IPS-NIHi7 (cell line): Measurements from ENCODE around the gene POLR1C.
"Not testable (repeated sequence)": the region's sequence is repeated elsewhere in the genome, so short reads cannot be mapped to it uniquely, and the experiment has no call there.

Experiments used
- DNase-seq: peaks from one replicate; pipeline ENCODE4 v3.0.0; 2012; ENCODE audit warnings: mixed read lengths; ENCODE audit errors: extremely low spot score

Gene POLR1C, protein sequence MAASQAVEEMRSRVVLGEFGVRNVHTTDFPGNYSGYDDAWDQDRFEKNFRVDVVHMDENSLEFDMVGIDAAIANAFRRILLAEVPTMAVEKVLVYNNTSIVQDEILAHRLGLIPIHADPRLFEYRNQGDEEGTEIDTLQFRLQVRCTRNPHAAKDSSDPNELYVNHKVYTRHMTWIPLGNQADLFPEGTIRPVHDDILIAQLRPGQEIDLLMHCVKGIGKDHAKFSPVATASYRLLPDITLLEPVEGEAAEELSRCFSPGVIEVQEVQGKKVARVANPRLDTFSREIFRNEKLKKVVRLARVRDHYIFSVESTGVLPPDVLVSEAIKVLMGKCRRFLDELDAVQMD

DNA sequence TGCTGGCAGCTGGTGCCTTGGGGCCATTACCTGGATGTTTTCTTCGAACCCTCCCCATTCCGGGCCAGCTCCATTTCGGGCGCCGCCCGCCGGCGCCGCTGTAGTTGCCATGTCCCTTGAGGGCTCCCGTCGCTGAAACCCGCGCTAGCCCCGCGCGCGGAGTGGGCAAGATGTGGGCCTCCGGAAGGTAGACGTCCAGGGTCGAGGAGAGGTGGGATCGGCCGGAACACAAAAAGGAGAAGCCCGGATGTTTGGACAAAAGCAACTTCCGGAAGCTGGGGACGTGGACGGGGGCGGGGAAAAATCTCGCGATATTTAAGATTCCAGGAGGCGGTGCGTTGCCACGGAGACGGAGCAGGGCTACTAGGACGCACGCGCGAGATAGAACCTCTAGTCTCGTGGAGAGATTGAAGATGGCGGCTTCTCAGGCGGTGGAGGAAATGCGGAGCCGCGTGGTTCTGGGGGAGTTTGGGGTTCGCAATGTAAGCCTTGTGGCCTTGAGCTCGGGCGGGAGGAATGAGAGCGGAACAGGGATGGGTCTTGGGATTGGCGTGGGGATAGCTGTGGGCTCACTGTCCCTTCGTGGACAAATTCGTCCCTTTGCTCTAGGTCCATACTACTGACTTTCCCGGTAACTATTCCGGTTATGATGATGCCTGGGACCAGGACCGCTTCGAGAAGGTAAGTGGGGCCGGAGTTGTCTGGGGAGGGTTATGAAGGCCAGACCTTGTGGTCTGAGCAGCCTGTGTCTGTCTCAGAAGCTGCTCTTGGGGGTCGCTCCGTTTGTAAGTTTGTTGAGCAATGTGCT is at the start of gene POLR1C, which contains the start of gene YIPF3:
Gene POLR1C, plus strand, starts transcription at position 393 of the 808 bp plus-strand sequence. Its CDS starts 21 bp downstream, at position 414.
Gene YIPF3, minus strand, starts transcription at position 230 of the 808 bp plus-strand sequence. Its CDS starts 119 bp downstream, at position 111.
- peak; percentile 98 for DNase-seq

DNA sequence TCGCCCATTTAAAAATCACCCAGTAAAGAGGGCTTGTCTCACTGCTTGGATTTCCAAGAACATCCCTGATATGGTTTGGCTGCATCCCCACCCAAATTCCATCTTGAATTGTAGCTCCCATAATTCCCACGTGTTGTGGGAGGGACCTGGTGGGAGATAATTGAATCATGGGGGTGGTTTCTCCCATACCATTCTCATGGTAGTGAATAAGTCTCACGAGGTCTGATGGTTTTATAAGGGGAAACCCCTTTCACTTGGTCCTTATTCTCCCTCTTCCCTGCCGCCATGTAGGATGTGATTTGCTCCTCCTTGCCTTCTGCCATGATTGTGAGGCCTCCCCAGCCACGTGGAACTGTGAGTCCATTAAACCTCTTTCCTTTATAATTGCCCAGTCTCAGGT is 49.6 kb upstream of the POLR1C start:
- not testable (repeated sequence) for DNase-seq

DNA sequence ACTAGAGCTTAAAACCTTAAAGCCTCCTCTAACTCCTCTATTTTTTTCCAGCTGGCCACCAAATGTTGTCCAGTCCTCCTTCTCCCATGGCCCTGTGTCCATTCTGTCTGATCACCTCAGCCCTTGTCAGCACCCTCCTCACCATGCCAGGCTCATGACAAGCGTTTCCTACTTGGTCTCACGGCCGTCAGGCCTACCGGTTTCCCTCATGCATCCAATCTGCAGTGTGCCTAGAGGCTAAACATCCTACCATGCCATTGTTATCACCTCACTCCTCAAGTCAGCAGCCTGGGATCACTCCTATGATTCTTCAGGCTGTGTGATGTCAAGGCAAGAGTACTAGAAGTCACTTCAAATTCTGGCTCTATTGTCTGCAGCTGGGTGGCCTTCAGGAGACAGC is 49.1 kb upstream of the POLR1C start:
- DNase-seq: no peak

DNA sequence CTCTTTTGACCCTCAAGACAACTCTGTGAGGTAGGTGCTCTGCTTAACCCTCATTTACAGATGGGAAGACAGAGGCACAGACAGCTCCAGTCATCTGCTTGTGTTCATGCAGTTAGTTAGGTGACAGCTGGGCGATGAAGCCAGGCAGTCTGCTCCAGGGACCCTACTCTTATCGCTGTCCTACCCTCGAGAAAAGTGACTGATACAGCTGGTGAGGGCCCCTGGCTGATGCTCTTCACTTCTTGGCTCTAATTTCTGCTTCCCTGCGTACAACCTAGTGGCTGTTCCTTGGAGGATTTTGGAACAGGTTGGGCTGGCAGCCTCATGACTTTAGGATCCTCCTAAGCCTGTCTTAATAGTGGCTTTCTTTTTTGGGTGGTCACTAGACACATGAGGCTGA is 48.6 kb upstream of the POLR1C start:
- no peak for DNase-seq

DNA sequence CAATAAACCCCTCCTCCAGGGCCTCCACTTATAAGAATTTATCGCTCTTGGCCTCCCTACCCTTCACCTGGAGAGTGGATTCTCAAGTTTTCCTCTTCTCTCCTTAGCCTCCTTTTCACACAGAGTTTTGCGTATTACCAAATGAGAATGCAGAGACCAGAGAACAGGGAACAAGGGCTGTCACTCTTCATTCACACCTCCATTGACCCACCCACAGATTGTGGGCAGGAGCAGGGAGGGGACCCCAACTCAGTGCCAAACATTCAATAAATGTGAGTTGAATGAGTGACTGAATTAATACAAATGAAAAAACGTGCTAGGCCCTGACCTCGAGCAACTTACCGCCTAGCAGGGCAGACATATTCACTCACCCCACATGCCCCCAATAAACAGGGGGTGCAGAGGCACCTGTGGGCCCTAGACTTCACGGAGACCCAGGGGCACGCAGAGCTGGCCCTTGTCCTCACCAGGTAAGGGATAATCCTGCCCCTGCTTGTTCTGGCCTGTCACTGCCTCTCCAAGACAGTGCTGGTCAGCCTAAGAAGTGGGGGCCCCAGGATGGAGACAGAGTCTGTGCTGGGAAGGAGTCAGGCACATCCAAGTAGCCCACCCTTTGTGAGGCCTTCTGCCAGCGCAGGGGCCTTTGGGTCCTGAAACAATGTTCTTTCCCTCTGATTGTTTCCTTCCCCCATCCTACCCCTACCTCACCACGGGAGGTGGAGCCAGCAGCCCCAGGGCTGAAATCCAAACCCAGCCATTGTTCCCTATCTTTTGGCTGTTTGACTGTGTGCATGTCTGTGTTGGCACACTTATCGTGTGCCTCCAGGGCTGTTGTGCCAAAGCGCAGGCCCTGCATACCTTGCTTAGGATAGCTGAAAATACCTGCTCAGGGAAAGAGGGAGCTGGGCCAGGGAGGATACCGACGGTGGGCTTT is 47.9 kb upstream of the POLR1C start:
- no peak for DNase-seq

DNA sequence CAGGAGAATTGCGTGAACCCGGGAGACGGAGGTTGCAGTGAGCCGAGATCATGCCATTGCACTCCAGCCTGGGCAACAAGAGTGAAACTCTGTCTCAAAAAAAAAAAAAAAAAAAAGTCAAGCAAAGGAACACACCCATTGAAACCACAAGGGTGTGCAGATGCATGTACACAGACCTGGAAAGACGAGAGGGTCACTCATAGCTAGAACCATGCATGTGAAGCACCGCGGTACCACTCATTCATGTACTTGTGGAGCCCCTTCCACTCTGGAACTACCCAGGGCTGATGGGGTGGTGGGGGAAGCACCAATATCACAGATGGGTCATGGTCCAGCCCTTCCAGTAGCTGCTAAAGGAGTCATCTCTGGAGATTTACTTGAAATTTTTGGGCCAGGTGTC is 46.9 kb upstream of the POLR1C start:
- DNase-seq: no peak

DNA sequence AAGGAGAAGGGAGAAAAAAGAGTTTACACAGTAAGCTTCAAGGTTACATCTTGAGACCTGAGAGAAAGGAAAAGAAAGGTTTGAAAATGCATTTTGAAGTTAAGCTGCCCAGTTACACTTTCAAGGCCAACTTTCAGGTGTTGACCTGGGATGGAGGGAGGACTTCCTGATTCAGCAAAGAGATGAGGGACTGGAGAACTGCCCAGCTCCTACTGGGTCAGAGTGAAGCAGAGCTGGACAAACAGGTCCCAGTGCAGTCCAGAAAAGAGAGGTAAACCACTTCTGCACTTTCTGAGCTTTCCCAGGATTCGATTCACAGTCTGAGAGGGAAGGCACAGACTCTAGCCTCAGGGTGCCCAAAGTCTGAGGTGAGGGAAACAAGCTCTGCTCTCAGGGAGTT is 45.5 kb upstream of the POLR1C start:
- DNase-seq: no peak

DNA sequence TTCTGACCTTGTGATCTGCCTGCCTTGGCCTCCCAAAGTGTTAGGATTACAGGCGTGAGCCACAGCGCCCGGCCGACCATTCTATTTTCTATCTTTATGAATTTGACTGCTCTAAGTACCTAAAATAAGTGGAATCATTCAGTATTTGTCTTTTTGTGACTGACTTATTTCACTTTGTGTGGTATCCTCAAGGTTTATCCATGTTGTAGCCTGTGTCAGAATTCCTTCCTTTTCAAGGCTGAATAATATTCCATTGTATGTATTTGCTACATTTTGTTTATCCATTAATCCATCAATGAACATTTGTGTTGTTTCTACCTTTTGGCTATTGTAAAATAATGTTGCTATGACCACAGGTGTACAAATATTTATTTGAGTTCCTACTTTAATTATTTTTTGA is 44.4 kb upstream of the POLR1C start:
- no peak for DNase-seq

DNA sequence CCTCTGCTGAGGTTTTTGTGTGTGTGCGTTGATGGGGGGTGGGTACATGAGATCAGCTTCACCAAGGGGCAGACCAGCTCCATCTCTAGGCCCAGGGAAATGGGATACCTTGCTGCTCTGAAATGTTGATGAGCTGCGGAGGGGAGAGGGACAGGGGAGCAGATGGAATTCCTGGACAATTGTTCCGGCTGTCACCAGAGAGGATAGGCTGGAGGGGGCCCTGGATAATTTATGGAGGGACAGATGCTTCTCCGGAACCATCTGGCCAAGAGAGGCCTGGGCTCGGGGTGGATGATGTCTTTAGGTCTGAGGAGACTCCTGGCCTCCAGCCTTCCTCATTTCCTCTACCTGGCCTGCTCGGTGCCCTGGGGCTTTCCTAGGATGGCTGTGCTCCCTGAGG is 41.4 kb upstream of the POLR1C start:
- DNase-seq: no peak

DNA sequence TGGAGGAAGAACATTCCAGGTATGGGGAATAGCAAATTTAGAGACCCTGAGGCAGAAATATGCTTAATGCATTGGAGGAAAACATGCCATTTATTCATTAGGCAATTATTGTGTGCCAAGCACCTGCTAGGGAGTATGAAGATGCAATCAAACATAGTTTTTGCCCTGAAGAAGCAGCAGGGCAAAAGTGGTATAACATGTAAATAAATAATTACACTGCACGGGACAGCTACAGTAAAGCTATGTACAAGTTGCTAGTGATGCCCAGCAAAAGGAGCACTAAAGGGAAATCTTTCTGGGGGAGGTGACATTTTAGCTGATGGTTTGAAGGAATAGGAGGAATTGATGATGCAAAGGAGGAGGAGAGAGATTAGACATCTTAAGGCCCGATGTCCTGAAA is 40.1 kb upstream of the POLR1C start:
- DNase-seq: no peak

DNA sequence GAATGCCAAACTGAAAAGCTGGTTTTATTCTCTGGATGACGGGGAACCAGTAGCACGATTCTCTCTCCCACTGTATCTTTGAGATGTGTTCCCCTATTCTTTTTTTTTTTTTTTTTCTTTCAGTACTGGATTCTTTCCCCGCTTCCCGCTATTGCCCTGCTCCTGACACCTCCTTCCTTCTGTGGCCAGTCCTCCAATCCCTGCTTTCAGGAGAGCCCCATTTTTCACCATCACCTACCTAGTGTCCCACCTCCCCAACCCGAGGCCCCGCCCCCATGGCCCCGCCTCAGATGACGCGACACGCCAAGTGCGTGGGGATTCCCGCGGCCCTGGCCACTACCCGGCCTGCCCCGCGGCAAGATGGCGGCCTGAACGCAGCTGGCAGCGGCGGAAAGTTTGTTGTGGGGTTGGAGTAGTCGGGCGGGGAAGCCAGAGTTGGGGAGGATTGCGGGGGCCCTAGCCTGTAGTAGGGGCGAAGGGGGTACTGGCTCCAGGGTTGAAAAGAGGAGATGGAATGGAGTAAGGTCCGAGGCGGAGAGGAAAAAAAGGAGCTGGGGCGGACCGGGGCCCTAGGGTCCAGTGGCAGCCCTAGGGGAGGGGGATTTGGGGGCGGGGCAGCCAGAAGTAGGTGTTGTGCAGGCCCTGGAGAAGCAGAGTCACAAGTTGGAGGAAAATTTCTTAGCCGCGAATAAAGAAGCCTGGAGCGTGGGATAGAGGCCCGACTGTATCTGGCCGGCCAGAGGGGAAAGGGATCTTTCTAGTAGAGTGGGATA is 39.5 kb upstream of the POLR1C start, which contains the start of gene TJAP1:
Gene TJAP1, plus strand, starts transcription at position 336 of the 773 bp plus-strand sequence. CDS start 21,432 bp downstream, outside the sequence.
- DNase-seq: peak; percentile 98

DNA sequence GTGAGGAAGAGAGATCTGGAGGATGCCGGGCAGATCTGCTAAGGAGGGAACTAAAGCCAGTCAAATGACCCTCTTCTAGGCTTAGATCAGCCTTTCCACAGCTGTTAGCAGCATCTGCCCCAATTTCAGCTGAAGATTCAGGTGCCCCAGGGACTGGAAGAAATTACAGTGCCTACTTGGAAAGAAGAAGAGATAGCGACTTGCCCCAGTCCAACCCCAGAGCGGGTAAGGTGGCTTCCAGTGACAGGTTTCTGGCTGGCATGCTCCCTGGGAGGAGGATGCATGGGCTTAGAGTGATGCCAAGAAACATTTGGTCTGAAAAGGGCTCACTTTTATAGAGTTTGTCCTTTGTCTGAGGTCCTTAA is 38.9 kb upstream of the POLR1C start:
- no peak for DNase-seq

DNA sequence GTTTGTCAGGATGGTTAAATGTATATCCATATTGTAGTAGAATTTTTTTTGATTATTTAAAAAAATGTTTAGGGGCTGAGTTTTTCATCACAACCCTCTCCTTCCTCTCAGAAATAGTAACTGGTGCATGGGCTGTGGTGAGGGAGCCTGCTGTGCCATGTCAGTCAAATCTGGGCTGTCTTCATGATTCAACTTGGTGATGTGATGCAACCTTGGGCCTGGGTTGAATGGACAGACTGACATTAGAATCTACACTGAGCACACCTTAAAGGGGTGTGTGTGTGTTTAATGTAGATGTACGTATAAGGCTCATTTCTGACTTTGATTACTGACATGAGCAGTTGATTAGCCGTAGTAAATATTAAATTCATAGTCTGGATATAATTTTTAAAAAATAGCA is 35.8 kb upstream of the POLR1C start:
- DNase-seq: no peak

DNA sequence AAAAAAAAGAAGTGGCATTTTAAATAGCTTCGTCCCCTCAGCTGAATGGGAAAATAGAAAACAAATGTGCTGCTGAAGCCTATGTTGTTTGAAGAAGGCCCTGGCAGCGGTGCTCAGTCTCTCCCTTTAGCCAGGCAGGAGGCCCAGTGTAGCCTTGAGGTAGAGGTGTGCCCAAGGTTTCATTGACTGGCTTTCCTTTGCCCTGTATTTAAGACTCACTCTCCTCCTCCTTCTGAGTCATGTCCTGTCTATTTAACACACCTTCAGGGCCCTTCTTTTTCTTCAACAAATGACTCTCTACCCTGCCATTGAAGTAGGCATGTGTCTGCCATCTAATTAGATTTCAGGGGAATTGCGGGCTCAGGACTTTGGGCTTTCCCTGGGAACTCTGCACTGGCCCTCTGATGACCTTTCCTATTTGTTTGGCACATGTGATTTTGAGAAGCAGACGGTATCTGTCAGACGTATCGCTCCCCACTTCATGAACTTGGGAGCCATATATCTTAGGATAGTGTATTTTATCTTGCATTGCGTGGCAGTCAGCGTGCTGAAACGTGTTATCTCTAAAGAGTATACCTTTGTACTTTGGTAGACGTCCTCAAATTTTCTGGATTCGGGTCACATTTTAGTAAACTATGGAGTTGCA is 35.2 kb upstream of the POLR1C start:
- no peak for DNase-seq

DNA sequence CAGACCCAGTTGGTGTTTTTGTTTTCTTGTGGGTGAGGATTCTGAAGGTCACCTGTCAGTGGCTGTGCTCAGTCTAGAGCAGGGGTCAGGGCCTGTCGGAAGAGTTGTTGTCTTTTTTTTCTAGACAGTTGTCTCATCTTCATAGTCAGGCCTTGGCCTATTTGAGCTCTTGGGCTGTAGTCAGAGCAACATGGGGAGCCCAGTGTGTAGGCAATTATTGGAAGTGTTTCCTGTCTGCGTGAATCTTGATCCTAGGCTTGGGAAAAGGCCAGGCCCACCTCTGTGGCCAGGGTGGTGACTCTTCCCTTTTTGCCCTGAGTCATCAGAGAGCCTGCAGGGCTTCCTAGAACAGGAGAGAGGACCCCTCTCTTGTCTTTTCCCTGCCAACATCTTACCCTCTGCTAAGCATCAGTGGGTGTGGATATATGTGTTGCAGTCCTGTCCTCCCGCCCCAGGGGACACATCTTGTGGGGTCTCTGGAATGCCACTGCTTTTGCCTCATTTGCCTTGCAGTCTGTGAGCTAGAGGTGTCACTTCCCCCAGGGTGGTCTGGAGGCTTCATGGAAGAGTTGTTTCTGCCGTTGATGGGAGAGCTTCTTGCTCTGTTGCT is 28.1 kb upstream of the POLR1C start:
- DNase-seq: no peak

DNA sequence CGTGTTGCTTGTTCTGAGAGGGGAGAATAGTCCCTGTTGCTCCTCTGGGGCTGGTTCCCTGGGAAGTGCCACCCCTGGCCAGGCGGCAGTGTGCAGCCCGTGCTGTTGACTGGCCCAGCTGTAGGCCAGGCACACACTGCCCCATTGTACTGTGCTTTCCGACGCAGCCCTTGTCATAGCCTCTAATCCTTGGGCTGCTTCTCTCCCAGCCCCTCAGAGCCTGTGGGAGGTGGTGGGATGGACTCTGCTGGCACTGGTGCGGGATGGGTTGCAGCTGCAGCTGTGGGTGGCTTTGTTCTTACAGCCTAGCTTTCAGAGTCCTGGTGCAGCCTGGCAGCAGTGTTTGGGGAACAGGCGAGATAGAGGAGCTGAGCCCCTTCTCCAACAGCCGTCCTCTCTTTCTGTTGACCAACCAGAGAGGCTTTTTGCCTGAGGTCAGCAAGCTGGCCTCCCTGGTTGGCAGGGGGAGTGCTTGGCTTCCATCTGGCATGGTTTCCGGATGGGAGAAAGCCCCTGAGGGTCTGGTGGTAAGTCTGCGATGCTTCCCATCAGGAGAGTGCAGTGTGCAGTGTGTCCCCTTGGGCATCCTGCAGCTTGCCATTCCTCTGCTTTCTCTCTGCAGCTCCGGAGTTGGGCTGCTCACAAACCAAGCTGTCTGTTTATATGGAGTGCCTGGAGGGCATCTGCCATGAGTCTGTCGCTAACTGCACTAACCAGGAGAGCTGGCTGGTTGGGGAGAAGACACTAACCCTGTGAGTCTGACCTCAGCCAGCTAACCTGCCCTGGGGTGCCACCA is 27.4 kb upstream of the POLR1C start:
- DNase-seq: no peak

DNA sequence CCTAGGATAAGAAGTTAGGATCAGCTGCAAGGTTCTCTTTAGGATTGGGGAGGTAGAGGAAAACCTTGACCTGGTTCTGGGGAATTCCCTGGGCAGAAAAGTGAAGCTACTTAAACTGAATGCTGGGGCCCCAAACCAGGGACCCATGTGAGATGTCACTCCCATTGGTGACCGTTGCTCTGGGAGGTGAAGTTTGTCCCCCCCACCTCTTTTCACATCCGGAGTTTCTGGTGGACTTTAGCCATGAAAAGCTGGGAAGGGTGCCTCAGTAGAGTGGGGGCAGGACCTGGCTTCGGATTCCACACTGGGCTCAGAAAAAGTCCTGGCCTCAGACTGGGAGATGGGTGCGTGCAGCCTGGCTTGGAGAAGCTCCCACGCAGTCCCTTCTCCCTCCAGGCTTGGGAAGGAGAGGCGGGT is 26.4 kb upstream of the POLR1C start:
- no peak for DNase-seq

DNA sequence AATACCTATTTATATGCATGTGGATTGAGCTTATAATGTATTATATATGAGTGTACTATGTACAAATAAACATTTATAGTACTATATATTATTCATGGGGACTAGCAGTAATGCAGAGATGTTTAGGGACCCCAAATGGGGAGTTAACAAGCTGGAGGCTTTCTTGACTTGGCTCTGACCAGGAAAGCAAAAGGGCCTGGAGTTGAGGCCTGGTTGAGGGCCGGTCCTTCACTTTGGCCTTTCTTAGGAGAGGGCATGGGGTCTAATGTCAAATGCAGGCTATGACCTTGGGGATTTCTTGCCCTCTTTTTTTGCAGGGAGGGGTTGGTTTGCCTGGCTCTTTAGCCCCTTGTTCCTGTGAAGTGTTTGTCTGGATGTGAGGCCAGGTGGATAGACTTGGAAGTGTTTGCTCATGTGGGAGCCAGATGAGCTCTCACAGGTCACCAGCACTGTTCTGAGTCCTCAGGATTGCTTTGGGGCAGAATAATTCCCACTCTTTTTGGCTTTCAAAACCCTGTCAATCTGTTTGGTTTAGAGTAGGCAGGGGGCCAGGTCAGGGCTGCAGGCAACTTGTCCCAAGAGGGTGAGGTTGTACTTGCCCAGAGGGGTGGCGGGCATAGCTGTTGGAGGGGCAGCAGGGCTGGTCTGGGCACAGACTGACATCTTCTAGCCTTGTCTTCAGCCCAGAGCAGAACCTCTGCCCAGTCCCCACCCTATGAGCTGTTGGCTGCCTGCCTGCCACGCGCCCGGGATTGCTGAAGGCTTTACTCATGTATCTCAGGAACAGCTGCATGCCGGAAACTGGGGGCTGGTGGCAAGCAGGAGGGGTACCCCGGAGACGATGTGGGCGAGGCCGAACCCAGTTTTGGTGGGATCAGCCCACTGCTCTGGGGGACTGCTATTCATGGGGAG is 24.9 kb upstream of the POLR1C start:
- no peak for DNase-seq
